Calu3 (cell line): ENCODE measurements around the gene ETFA. TPM values are rescaled to one million over a fixed set of nuclear protein-coding genes. Genes with fewer than 3 reads are reported as not detected.

Experiments used
- BruUV-seq: library from RNA; stranded (reverse); fragments of 400-500 nt; replicated peaks from 2 replicates; lab custom pipeline; 2021; lab: Mats Ljungman, UMichigan
- CTCF ChIA-PET: fragments of 300-600 bp; sonication (Branson Sonifier 250); formaldehyde crosslinking; loops from one replicate; lab custom pipeline; 2022; ENCODE audit warnings: antibody characterized with exemption; lab: Charles Lee
- DNase-seq: peaks from one replicate; pipeline ENCODE4 v3.0.0; 2022
- H3K27ac Mint-ChIP-seq: one replicate; pipeline ENCODE4 v1.8.0; 2022; ENCODE audit warnings: mixed read lengths; ENCODE audit not compliant: unreplicated experiment
- H3K27me3 Mint-ChIP-seq: one replicate; pipeline ENCODE4 v1.8.0; 2022; ENCODE audit warnings: mixed read lengths; ENCODE audit not compliant: unreplicated experiment
- H3K36me3 Mint-ChIP-seq: one replicate; pipeline ENCODE4 v1.8.0; 2022; ENCODE audit warnings: mild to moderate bottlenecking, moderate library complexity, mixed read lengths; ENCODE audit not compliant: insufficient read depth, unreplicated experiment
- H3K4me1 Mint-ChIP-seq: one replicate; pipeline ENCODE4 v1.8.0; 2022; ENCODE audit warnings: mild to moderate bottlenecking, low read depth, mixed read lengths; ENCODE audit not compliant: unreplicated experiment
- H3K4me3 Mint-ChIP-seq: one replicate; pipeline ENCODE4 v1.8.0; 2022; ENCODE audit warnings: mild to moderate bottlenecking, low read depth, moderate library complexity, mixed read lengths; ENCODE audit not compliant: unreplicated experiment
- H3K9me3 Mint-ChIP-seq: one replicate; pipeline ENCODE4 v1.8.0; 2022; ENCODE audit warnings: low read depth, mixed read lengths; ENCODE audit not compliant: unreplicated experiment
- CTCF ChIP-seq: fragments of 200-600 bp; IDR thresholded peaks from one replicate; pipeline ENCODE4 v1.8.0; 2022; ENCODE audit warnings: antibody characterized with exemption; ENCODE audit not compliant: unreplicated experiment
- intact Hi-C: fragments of 100-400 bp; cut with micrococcal nuclease; formaldehyde crosslinking; loops from one replicate; pipeline ENCODE4 v1.10.0; 2022; ENCODE audit not compliant: unreplicated experiment
- total RNA-seq: library from RNA; stranded (reverse); gene quantifications from 2 replicates; pipeline ENCODE4 v1.2.3, GENCODE V29; 2022

ETFA gene
- total RNA-seq, 1 experiment from 2014 or later: 230 TPM

- DNase-seq: no peak
- no peak overlapping the region for H3K4me3 Mint-ChIP-seq
- H3K4me1 Mint-ChIP-seq: no peaks in the 10 kb centered on the region
- H3K27ac Mint-ChIP-seq: no peak overlapping the region
- peak; percentile 9 for TF ChIP-seq CTCF
- H3K27me3 Mint-ChIP-seq: no peaks in the 10 kb centered on the region
- no peaks in the 10 kb centered on the region for H3K9me3 Mint-ChIP-seq
- no TSS peak for BruUV-seq
- intact Hi-C loops: loop anchor here (2.0 to 5.0 kb wide), 2 partner anchors 52 to 631 kb away; no protein-coding TSS in a partner anchor
- no peaks in the 10 kb centered on the region for H3K36me3 Mint-ChIP-seq
- CTCF ChIA-PET: interaction anchor here (1.0 to 1.3 kb wide), 2 partner anchors 95 to 99 kb away, joined by 4 to 5 read pairs; no protein-coding TSS in a partner anchor
Measured at GRCh38 chr15:76235186-76235826, 76.0 kb downstream of the ETFA start.

- H3K4me1 Mint-ChIP-seq: no peaks in the 10 kb centered on the region
- intact Hi-C loops: loop anchor here (1.0 to 2.0 kb wide), 2 partner anchors 96 to 632 kb away; no protein-coding TSS in a partner anchor
- no peak for TF ChIP-seq CTCF
- DNase-seq: no peak
- no peaks in the 10 kb centered on the region for H3K9me3 Mint-ChIP-seq
- H3K36me3 Mint-ChIP-seq: no peaks in the 10 kb centered on the region
- CTCF ChIA-PET: interaction anchor here (0.9 to 1.3 kb wide), 2 partner anchors 16 to 96 kb away, joined by 3 to 5 read pairs; no protein-coding TSS in a partner anchor
- no peaks in the 10 kb centered on the region for H3K27me3 Mint-ChIP-seq
- H3K27ac Mint-ChIP-seq: no peak overlapping the region
- no peak overlapping the region for H3K4me3 Mint-ChIP-seq
- BruUV-seq: no TSS peak
Measured at GRCh38 chr15:76234337-76234889, 76.9 kb downstream of the ETFA start.

GRCh38 chr15:76233921-76234320 is 77.3 kb downstream of the ETFA start:
- TF ChIP-seq CTCF: no peak
- Mint-ChIP-seq H3K4me3 (no peak overlapping the region), H3K27ac (no peak overlapping the region), H3K4me1 (no peaks in the 10 kb centered on the region), H3K9me3 (no peaks in the 10 kb centered on the region), H3K36me3 (no peaks in the 10 kb centered on the region), H3K27me3 (no peaks in the 10 kb centered on the region)
- no TSS peak for BruUV-seq
- intact Hi-C loops: loop anchor here (1.0 to 2.0 kb wide), 2 partner anchors 96 to 633 kb away; no protein-coding TSS in a partner anchor
- CTCF ChIA-PET: interaction anchor here (0.6 to 0.9 kb wide), 2 partner anchors 16 to 1938 kb away, joined by 3 read pairs; no protein-coding TSS in a partner anchor
- no peak for DNase-seq

- Mint-ChIP-seq H3K36me3 (peaks cover 2% of the 10 kb centered on the region), H3K27me3 (no peaks in the 10 kb centered on the region), H3K9me3 (no peaks in the 10 kb centered on the region), H3K27ac (no peak overlapping the region), H3K4me1 (no peaks in the 10 kb centered on the region), H3K4me3 (no peak overlapping the region)
- BruUV-seq: TSS peak; percentile 27
- CTCF ChIA-PET: no interaction called here
- no peak for DNase-seq
- no peak for TF ChIP-seq CTCF
- intact Hi-C loops: no loop called here
Measured at GRCh38 chr15:76229266-76229665, 82.0 kb downstream of the ETFA start.
